Naive thymus-derived CD8-positive, alpha-beta T cell (primary cell): ENCODE measurements around the gene VWA2. TPM values are rescaled to one million over a fixed set of nuclear protein-coding genes. Genes with fewer than 3 reads are reported as not detected.

Source experiments
- ATAC-seq, 2 donors: fragments of 150-1000 bp; cut with Tn5 transposase in 1 of 2; sonication (Bioruptor Pico), chemical (Tn5 transposase) in 1 of 2; 1 replicate in 1 of 2; 2 replicates in 1 of 2; pipeline ENCODE4 v1.10.0; 2021; ENCODE audit warnings: mild to moderate bottlenecking in 2 of 2, moderate library complexity in 2 of 2
- POLR2A ChIA-PET: fragments of 350-600 bp; sonication (Branson Sonifier 250); formaldehyde crosslinking; loops from one replicate; lab custom pipeline; 2021; ENCODE audit warnings: antibody characterized with exemption; lab: Charles Lee
- DNase-seq, 10 donors: peaks; one replicate each; pipeline versions ENCODE4 v3.0.0 to v3.0.0-alpha.2; 2020 to 2022
- H3K27ac Mint-ChIP-seq, 10 donors: one replicate each; pipeline ENCODE4 v1.8.0; 2020 to 2022; ENCODE audit warnings: mild to moderate bottlenecking in 10 of 10, mixed read lengths in 10 of 10, moderate library complexity in 4 of 10, inconsistent platforms in 1 of 10
- H3K27me3 Mint-ChIP-seq, 5 donors: one replicate each; pipeline ENCODE4 v1.8.0; 2021 to 2022; ENCODE audit warnings: mixed read lengths in 5 of 5
- H3K36me3 Mint-ChIP-seq, 3 donors: one replicate each; pipeline ENCODE4 v1.8.0; 2020 to 2022; ENCODE audit warnings: mixed read lengths in 3 of 3, mild to moderate bottlenecking in 2 of 3, inconsistent platforms in 1 of 3
- H3K4me1 Mint-ChIP-seq, 4 donors: one replicate each; pipeline ENCODE4 v1.8.0; 2021 to 2022; ENCODE audit warnings: mixed read lengths in 4 of 4
- H3K4me3 Mint-ChIP-seq, 10 donors: one replicate each; pipeline ENCODE4 v1.8.0; 2020 to 2022; ENCODE audit warnings: mild to moderate bottlenecking in 10 of 10, mixed read lengths in 10 of 10, moderate library complexity in 6 of 10, inconsistent platforms in 1 of 10
- H3K9me3 Mint-ChIP-seq, 9 donors: one replicate each; pipeline ENCODE4 v1.8.0; 2020 to 2022; ENCODE audit warnings: mixed read lengths in 9 of 9, mild to moderate bottlenecking in 3 of 9, inconsistent platforms in 1 of 9, moderate library complexity in 1 of 9
- polyA plus RNA-seq, 3 donors: library from polyadenylated mRNA; unstranded; fragments of 300-500 nt; fragmentation: Illumina TruSeq; gene quantifications; one replicate each; pipeline ENCODE4 v1.2.3, GENCODE V29; 2021
- total RNA-seq, 8 experiments: library from RNA in 2 of 8; stranded (reverse) in 2 of 8; gene quantifications; one replicate each; pipeline ENCODE4 v1.2.3 and lab custom pipeline; 2021 to 2026

Gene VWA2
- total and polyA plus RNA-seq, 5 experiments from 2014 or later, result not detected

- Mint-ChIP-seq H3K4me3 (no peak overlapping the region), H3K36me3 (no peaks in the 10 kb centered on the region), H3K9me3 (no peaks in the 10 kb centered on the region), H3K4me1 (peaks cover 0 to 2% (median 0%) of the 10 kb centered on the region in 4 donors), H3K27me3 (peaks cover 0 to 8% (median 0%) of the 10 kb centered on the region in 5 donors), H3K27ac (no peak overlapping the region)
- DNase-seq, result no peak
- ATAC-seq, result no peak
- POLR2A ChIA-PET, result no interaction called here
These were observed 95.2 kb downstream of the VWA2 start for GRCh38 chr10:114334301-114334700.

- H3K4me3 Mint-ChIP-seq, result no peak overlapping the region
- H3K27me3 Mint-ChIP-seq, result peaks cover 0 to 8% (median 0%) of the 10 kb centered on the region in 5 donors
- H3K36me3 Mint-ChIP-seq, result no peaks in the 10 kb centered on the region
- ATAC-seq, result no peak
- H3K4me1 Mint-ChIP-seq, result peaks cover 0 to 2% (median 0%) of the 10 kb centered on the region in 4 donors
- no peaks in the 10 kb centered on the region for H3K9me3 Mint-ChIP-seq
- POLR2A ChIA-PET, result no interaction called here
- DNase-seq, result no peak
- no peak overlapping the region for H3K27ac Mint-ChIP-seq
These were observed 96.6 kb downstream of the VWA2 start for GRCh38 chr10:114335614-114336013.

GRCh38 chr10:114336823-114337509 lies 97.9 kb downstream of the VWA2 start:
- no peak overlapping the region for H3K27ac Mint-ChIP-seq
- peaks cover 0 to 8% (median 0%) of the 10 kb centered on the region in 5 donors for H3K27me3 Mint-ChIP-seq
- DNase-seq (no peak), ATAC-seq (no peak)
- H3K9me3 Mint-ChIP-seq, result no peaks in the 10 kb centered on the region
- peaks cover 0 to 2% (median 0%) of the 10 kb centered on the region in 4 donors for H3K4me1 Mint-ChIP-seq
- H3K36me3 Mint-ChIP-seq, result no peaks in the 10 kb centered on the region
- H3K4me3 Mint-ChIP-seq, result no peak overlapping the region
- POLR2A ChIA-PET, result no interaction called here

- DNase-seq (no peak), ATAC-seq (no peak)
- peaks cover 0 to 2% (median 0%) of the 10 kb centered on the region in 4 donors for H3K4me1 Mint-ChIP-seq
- no peak overlapping the region for H3K4me3 Mint-ChIP-seq
- H3K36me3 Mint-ChIP-seq, result no peaks in the 10 kb centered on the region
- H3K27ac Mint-ChIP-seq, result no peak overlapping the region
- POLR2A ChIA-PET, result no interaction called here
- H3K27me3 Mint-ChIP-seq, result peaks cover 0 to 8% (median 0%) of the 10 kb centered on the region in 5 donors
- no peaks in the 10 kb centered on the region for H3K9me3 Mint-ChIP-seq
These were observed 98.7 kb downstream of the VWA2 start for GRCh38 chr10:114337510-114338462.

- Mint-ChIP-seq H3K9me3 (no peaks in the 10 kb centered on the region), H3K4me3 (no peak overlapping the region), H3K36me3 (no peaks in the 10 kb centered on the region), H3K27me3 (peaks cover 0 to 8% (median 0%) of the 10 kb centered on the region in 5 donors), H3K4me1 (no peaks in the 10 kb centered on the region), H3K27ac (no peak overlapping the region)
- DNase-seq, result no peak
- ATAC-seq, result no peak
- POLR2A ChIA-PET, result no interaction called here
These were observed 101.8 kb downstream of the VWA2 start for GRCh38 chr10:114340816-114341215.

Other genes starting within 250 kb of the VWA2 start
- not detected for gene ADRB1, start 195.4 kb upstream of the VWA2 start, total RNA-seq
- under 1 TPM in 2 of 3 donors, not detected in 1; 0.08 to 0.12 TPM for gene ADRB1, start 195.4 kb upstream of the VWA2 start, polyA plus RNA-seq
- 10 to 100 TPM; 38.2 to 42.4 TPM for gene CCDC186, start 65.1 kb upstream of the VWA2 start, total RNA-seq
- gene CCDC186, start 65.1 kb upstream of the VWA2 start, polyA plus RNA-seq, result 10 to 100 TPM; 18.4 to 19.3 (median 18.5) TPM
- gene TDRD1, start 59.9 kb upstream of the VWA2 start, total RNA-seq, result under 1 TPM; 0.11 to 0.18 TPM
- gene TDRD1, start 59.9 kb upstream of the VWA2 start, polyA plus RNA-seq, result under 1 TPM in 2 of 3 donors, not detected in 1; 0.17 to 0.50 TPM
- 1 to 10 TPM; 1.3 to 1.8 TPM for gene AFAP1L2, start 165.2 kb downstream of the VWA2 start, total RNA-seq
- 1 to 10 TPM; 1.6 to 2.3 (median 2.2) TPM for gene AFAP1L2, start 165.2 kb downstream of the VWA2 start, polyA plus RNA-seq